NCI-H1417 (cell line): ENCODE results near the gene LENG8.

Experiments used
- DNase-seq, 3 experiments: peaks; one replicate each; lab custom pipeline; 2025; lab: John Stamatoyannopoulos, UW

LENG8 gene

DNA sequence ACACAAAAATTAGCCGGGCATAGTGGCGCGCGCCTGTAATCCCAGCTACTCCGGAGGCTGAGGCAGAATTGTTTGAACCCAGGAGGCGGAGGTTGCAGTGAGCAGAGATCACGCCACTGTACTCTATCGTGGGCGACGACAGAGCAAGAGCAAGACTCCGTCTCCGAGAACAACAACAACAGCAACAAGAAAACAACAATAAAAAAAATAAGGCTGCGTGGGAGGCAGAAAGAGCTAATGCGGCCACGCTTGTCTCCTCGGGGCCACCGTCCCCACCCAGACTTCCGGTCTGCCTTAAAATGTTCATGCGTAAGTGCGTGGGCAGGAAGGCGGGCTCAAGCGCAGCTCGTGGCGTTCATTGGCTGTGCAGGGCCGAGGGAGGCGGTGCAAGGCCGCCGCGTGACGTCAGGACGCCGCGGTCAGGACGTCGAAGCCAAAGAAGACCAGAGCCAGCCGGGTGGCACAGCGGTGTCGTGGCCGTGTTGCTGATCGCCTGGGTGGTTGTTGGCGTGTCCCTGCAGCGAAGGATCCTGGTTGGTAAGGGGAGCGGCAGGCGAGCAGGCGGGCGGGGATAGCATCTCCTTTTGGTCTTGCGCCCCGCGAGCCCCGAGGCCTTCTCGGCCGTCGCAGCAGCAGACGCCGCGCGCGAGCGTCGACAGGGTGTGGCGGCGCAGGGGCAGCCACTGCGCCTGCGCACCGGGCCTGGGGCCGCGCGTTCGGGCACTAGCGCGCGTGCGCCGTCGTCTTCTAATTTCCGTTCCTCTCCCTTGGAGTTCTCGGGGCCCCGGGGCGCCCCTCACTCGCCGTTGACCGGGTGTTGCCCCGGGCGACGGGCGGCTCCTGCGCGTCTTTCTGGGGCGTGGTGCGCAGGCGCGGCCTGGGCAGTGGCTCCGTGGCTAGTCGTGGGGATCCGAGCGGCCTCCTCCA lies at the start of gene LENG8:
TSS of gene LENG8 (plus strand) at position 426 of the 927 bp plus-strand sequence. CDS start 2,146 bp downstream, outside the sequence.
- peak; percentile 96 to 97 (median 97) for DNase-seq

- no peak for DNase-seq
Observed at GRCh38 chr19:54400913-54401312, 48.1 kb upstream of the LENG8 start.

DNA sequence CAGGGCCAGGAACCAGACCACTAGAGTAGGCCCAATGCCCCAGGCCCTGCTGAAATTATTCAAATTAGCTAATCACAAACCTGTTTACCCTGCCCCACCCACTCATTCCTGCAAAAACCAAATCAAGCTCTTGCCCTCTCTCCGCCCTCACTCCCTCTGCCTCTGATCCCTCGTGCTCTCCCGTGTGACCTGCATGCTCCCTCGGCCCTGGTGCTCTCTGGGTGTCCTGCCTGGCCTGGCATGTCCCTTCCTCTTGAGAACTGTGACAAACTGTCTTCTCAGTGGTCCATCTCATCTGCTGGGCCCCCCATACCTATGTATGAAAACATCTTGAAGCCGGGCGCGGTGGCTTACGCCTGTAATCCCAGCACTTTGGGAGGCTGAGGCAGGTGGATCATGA lies 45.9 kb upstream of the LENG8 start:
- no peak for DNase-seq

DNA sequence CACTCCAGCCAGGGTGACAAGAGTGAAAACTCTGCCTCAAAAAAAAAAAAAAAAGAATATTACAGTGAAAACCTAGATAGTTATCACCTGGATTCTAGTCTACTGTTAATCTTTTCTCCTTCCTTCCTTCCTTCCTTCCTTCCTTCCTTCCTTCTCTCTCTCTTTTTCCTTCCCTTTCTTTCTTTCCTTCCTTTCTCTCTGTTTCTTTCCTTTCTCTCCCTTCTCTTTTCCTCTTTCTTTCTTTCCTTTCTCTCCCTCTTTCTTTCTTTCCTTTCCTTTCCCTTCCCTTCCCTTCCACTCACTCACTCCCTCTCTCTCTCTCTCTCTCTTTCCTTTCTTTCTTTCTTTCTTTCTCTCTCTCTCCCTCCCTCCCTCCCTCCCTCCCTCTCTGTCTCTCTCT lies 43.4 kb upstream of the LENG8 start:
- DNase-seq: no peak

DNA sequence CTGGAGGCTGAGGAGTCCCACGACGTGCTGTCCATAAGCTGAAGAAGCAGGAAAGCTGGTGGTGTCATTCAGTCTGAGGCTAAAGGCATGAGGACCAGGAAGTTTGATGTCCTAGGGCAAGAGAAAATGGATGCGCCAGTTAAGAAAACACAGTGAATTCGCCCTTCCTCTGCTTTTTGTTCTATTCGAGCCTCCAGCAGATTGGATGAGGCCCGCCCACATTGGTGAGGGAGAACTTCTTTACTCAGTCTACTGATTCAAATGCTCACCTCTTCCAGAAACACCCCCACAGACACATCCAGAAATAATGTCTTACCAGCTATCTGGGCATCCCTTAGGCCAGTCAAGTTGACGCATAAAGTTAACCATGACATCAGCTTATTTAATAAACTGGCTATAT lies 41.2 kb upstream of the LENG8 start:
- DNase-seq: no peak

GRCh38 chr19:54408456-54409026 lies 40.5 kb upstream of the LENG8 start:
- DNase-seq: no peak

- no peak for DNase-seq
Observed at GRCh38 chr19:54411033-54411432, 38.0 kb upstream of the LENG8 start.

DNA sequence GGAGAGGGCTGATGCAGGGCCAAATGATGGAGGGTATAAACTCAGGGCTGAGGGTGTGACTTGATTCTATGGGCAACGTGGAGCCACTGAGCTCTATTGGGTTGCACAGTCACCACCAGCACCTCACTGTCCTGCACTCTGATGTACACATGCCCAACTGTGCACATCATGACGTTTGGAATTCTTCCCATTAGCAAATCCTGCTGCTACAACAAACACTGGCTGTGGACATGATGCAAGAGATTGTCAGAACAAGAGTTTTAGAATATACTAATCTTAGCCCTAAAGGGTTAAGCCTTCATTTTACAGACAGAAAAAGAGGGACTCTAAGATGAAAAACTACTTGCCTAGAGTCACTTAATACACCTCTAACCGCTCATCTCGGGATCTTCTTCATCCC lies 36.1 kb upstream of the LENG8 start:
- no peak for DNase-seq

DNA sequence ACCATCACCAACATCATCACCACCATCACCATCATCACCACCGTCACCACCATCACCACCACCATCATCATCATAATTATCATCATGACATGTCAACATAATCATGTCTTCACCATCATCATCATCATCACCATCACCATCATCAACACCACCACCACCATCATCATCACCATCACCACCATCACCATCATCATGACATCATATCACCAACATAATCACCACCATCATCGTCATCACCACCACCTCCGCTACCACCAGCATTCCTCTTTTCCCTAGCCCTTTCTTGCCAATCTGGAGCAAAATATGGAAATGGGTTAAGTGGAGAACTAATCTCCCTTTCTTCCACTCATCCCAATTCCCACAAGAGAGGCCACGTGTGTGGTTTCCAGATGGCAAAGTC lies 34.8 kb upstream of the LENG8 start:
- no peak for DNase-seq

DNA sequence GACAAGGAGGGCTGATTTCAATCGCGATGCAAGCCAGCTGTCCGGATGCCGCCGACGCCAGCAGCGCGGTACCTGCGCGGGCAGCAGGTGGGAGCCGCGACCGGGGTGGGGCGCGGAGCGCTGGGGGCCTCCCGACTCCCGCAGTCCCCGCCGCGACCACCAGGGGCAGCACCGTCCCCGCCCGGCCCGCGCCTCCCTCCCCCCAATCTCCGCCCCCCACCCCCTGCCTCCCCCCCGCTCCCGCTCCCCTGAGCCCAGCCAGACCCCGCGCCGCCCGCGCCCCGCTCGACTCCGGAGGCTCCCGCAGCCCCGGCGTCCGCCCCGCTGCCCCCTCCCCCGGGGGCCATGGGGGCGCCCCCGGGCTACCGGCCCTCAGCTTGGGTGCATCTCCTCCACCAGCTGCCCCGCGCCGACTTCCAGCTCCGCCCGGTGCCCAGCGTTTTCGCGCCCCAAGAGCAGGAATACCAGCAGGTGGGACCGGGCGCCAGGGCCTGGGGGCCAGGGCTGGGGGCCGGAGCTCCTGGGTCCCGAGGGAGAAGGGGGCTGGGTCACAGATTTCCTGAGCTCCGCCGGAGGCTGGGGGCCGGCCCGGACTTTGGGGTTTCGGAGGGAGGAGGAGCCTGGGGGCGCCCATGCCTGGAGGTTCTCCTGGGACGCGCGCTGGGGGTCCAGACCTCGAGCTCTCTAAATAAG lies 33.6 kb upstream of the LENG8 start, which contains the start of gene TTYH1:
TSS of gene TTYH1 (plus strand) at position 257 of the 693 bp plus-strand sequence. CDS start at position 346, 89 bp downstream.
- DNase-seq: no peak

DNA sequence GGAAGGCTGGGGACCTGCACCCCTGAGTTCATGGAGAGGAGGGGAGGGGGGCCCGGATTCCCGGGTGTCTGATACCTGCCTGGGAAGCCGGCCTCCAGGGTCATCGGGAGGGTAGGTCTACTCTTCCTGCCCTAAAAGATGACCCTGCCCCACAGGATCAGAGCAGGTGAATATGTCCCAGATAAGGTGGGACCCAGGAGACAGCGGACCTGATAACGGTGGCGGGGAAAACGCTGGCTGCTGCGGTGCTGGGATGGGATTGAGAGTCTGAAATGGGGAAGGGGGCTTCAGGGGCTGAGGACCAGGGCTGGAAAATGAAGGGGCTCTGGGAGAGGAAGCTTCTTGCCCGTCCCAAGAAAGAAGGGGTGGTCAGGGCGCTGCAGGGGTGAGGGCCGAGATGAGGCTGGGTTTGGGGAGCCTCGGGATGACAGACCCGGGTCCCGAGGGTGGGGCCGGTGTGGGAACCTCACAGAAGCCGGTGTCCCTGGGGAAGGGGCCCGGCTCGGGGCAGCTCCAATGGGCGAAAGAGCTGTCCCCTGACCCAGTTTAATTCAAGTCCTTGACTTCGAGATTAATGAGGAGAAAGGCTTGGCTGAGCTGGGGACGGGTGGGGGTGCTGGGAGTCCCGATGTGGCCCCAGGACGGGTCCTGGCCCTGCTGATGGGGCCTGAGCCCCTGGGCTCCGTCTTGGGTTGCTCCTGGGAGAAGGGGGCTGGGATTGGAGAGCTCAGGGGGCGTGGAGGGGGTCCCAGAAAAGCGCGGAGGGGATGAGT lies 32.9 kb upstream of the LENG8 start:
- no peak for DNase-seq

DNA sequence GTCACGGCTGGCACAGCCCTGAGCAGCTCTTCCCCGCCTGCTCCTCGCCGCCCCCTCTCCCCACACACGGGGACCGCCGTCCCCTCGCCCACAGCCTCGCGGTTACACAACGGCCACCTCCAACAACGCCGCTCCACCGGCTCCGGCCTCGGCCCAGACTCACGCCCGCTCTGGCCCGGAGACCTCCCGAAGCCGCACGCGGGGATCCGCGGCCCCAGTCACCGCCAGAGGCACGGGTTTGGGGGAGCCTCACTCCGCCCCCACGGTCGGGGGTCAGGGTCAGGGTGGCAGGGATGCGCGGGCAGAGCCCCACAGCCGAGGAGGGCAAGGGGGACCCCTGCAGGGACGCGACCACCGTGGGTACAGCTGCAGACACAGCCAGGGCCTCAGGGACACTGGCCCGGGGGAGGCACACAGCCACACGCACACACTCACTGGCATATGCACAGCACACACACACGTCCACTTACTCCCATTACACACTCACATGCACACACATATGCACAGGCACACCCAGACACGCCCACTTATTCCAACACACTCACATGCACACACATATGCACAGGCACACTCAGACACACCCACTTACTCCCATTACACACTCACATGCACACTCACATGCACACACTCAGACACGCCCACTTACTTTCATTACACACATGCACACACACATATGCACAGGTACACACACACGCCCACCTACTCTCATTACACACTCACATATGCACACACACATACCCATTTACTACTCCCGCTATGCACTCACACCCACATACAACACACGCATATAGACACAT lies 32.1 kb upstream of the LENG8 start:
- no peak for DNase-seq

DNA sequence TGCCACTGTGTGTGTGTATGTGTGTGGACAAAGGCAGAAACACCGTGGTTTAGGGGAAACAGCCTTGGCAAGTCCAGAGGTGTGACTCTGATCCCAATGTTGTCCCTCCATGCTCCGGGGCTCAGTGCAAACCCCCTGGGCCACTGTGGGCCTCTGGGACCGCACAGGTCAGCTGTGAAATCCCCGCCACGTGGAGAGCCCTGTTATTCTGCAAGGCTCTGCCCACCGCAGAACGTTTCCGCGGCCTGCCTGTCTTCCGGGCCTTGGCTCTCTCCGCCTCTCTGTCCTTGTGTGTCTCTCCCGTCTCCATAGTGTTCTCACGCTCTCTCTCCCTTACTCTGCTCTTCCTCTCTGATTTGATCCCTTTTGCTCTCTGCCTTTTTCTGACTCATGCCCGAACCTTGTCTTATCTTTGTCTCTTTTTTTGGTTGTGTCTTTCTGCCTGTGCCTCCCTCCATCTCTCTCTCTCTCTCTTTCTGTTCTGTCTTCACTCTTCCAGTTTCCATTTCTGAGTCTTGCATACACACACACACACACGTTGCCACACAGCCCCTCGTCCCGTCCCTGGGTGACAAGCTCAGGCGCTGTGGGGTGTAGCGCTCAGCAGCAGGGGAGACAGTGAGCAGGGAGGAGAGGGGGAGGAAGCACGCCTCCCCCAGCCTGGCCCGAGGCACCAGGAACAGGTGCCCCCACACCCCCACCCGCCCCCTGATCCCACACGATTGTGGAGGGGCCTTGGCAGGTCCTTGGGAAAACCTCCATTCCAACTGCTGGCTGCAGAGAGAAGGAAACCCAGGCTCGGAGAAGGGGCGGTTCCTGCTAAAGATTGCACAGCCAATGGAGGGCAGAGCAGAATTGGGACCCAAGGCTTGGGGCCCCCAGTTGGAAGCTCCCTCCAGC lies 30.7 kb upstream of the LENG8 start:
- peak in 1 of 3 experiments; percentile 14 for DNase-seq

GRCh38 chr19:54418930-54419800 lies 29.8 kb upstream of the LENG8 start:
- DNase-seq: no peak

DNA sequence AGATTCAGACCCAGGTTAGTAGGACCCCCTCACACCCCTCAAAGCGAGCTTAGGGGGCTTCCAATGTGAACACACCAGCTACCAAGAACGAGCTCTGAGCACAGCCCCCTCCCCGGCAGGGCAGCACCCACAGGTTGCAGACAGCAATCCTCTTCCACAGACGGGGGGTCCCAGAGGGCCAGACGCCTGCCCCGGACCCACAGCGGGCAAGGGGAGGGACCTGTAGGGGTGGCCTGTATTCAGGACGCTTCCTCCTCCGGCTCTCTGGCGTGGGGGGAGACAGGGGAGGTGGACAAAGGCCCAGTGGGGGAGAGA lies 29.0 kb upstream of the LENG8 start:
- no peak for DNase-seq

- DNase-seq: no peak
Observed at GRCh38 chr19:54420383-54421168, 28.4 kb upstream of the LENG8 start.

DNA sequence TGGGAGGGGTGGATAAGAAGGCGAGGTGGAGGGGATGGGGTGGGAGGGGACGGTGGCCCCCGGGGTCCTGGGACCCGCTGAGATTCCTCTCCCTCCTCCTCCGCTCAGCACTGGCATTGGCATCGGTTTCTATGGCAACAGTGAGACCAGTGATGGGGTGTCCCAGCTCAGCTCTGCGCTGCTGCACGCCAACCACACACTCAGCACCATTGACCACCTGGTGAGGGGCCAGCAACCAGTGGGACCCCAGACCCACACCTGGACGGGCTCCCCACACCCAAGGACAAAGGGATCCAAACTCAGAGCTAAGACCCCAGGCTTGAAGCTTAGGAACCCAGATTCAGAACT lies 27.9 kb upstream of the LENG8 start:
- DNase-seq: no peak

- DNase-seq: no peak
Observed at GRCh38 chr19:54421521-54421920, 27.5 kb upstream of the LENG8 start.

- peak in 1 of 3 experiments; percentile 4 for DNase-seq
Observed at GRCh38 chr19:54422136-54422535, 26.9 kb upstream of the LENG8 start.
